Neutrophil (primary cell): ENCODE data around the gene GAB3.

Source experiments
- H3K27ac ChIP-seq: fragments of 200-600 bp; sonication (generic); 2 replicates; pipeline ENCODE4 v1.5.1; 2016; ENCODE audit warnings: mild to moderate bottlenecking, moderate library complexity
- H3K27me3 ChIP-seq: fragments of 200-600 bp; sonication (generic); 2 replicates; pipeline ENCODE4 v1.6.0; 2016; ENCODE audit warnings: mild to moderate bottlenecking
- H3K36me3 ChIP-seq: fragments of 200-600 bp; sonication (generic); 2 replicates; pipeline ENCODE4 v1.5.1; 2017
- H3K4me1 ChIP-seq, 2 experiments: fragments of 200-600 bp in 1 of 2; sonication (generic) in 1 of 2; 1 replicate in 1 of 2; 2 replicates in 1 of 2; pipeline versions ENCODE4 v1.5.1 to v1.6.1; 2013 to 2016; ENCODE audit warnings: low read depth in 1 of 2, low read length in 1 of 2, mild to moderate bottlenecking in 1 of 2, moderate library complexity in 1 of 2; ENCODE audit not compliant: control insufficient read depth in 1 of 2, insufficient read depth in 1 of 2
- H3K4me3 ChIP-seq, 2 experiments: fragments of 200-600 bp in 1 of 2; sonication (generic) in 1 of 2; 1 replicate in 1 of 2; 2 replicates in 1 of 2; pipeline ENCODE4 v1.5.1; 2013 to 2016; ENCODE audit warnings: low read depth in 1 of 2, low read length in 1 of 2, mild to moderate bottlenecking in 1 of 2, moderate library complexity in 1 of 2
- H3K9me3 ChIP-seq: fragments of 200-600 bp; sonication (generic); 2 replicates; pipeline ENCODE4 v1.5.1; 2016
- TF ChIP-seq, protein P1 (sequence below): fragments of 200-600 bp; sonication (generic); IDR thresholded peaks from 2 replicates; pipeline ENCODE4 v1.5.1; 2016; ENCODE audit warnings: antibody characterized with exemption

Gene GAB3, protein sequence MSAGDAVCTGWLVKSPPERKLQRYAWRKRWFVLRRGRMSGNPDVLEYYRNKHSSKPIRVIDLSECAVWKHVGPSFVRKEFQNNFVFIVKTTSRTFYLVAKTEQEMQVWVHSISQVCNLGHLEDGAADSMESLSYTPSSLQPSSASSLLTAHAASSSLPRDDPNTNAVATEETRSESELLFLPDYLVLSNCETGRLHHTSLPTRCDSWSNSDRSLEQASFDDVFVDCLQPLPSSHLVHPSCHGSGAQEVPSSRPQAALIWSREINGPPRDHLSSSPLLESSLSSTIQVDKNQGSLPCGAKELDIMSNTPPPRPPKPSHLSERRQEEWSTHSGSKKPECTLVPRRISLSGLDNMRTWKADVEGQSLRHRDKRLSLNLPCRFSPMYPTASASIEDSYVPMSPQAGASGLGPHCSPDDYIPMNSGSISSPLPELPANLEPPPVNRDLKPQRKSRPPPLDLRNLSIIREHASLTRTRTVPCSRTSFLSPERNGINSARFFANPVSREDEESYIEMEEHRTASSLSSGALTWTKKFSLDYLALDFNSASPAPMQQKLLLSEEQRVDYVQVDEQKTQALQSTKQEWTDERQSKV

DNA sequence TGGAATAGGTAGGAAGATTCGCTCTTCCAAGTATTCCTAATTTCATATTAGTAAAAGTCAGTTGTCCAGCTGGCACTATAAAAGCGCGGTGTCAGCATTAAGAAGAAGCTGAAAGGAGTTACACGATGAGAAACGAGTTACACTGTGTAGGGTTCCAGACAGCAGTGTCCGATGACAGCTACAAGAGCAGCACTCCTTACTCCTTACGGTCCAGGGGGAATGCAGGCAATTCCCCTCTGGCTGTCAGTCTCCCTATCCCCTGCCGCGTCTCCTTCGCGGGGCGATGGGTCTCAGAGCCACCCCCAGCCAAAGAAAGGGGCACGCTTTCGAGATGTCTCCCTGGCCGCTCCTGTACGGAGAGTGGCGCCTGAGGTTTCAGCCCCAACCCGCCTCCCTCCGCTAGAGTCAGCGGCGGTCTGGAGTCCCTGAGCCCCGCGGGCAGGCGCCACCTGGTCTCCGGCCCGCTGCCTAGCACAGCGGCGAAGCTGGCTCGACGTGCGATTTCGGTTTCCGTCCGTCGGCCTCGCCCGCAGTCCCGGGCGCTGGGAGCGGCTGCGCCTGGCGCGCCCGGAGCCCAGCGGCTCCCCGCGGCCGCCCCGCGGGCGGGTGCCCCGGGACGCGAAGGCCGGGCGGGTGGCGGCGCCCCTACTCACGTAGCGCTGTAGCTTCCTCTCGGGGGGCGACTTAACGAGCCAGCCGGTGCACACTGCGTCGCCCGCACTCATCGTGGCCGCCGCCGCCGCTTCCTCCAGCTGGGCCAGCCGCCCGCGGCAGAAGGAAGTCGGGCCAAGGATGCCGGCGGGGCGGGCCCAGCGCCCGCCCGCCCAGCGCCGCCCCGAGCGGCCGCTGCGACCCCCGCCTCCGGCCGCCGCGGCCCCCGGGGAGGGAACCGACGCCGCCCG is at the start of gene GAB3:
GAB3 (minus strand) TSS at position 777 of the 902 bp plus-strand sequence; CDS start at position 725, 52 bp downstream.
- TF ChIP-seq, protein P1, sequence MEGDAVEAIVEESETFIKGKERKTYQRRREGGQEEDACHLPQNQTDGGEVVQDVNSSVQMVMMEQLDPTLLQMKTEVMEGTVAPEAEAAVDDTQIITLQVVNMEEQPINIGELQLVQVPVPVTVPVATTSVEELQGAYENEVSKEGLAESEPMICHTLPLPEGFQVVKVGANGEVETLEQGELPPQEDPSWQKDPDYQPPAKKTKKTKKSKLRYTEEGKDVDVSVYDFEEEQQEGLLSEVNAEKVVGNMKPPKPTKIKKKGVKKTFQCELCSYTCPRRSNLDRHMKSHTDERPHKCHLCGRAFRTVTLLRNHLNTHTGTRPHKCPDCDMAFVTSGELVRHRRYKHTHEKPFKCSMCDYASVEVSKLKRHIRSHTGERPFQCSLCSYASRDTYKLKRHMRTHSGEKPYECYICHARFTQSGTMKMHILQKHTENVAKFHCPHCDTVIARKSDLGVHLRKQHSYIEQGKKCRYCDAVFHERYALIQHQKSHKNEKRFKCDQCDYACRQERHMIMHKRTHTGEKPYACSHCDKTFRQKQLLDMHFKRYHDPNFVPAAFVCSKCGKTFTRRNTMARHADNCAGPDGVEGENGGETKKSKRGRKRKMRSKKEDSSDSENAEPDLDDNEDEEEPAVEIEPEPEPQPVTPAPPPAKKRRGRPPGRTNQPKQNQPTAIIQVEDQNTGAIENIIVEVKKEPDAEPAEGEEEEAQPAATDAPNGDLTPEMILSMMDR, result no peak
- peak within 1 kb of the TSS; percentile 88 for H3K27ac ChIP-seq

DNA sequence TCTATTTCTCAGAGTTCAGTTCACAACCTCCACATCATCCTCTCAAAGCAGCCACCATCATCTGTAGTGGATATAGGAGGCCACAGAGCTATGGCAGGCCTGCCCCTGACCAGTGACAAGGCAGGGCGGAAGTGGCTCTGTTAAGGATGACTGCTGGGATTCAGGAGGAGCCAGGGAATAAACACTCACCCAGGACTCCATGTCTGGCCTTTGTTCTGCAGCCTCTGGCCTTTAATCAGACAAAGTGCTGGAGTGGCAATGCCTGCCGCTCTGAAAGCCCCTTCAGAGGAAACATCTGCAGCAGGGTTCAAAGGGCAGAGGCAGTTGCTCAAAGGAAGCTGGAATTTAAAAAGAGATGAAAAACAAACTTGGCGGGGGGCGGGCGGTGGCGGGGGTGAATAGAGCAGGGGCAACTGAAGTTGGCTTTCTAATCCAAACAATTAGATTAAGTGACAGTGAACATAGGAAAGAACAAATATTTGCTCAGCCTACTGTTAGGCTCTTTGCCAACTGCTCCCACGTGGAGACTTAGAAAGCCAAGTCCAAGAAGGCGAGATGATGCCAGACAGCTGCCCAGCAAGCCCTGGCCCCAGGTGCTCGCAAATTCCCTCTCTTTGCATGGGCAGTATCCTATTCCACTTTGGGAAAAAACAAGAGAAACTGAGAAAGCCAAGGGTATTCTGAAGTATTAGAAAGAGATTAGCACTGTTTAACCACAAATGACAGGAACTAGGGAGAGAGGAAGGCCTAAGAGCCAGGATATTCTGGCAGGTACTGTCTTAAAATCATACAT is 48.9 kb upstream of the GAB3 start:
- Histone ChIP-seq H3K27ac (peak overlapping the region; percentile 97), H3K4me3 (peak overlapping the region; percentile 48 to 50), H3K9me3 (no peaks in the 10 kb centered on the region), H3K36me3 (no peaks in the 10 kb centered on the region), H3K27me3 (no peaks in the 10 kb centered on the region), H3K4me1 (peaks cover 73 to 89% of the 10 kb centered on the region in 2 experiments)
- TF ChIP-seq, protein P1, result no peak

More for the DNA sequence above, at the start of gene GAB3:
- Histone ChIP-seq H3K9me3 (no peaks in the 10 kb centered on the region), H3K27me3 (no peaks in the 10 kb centered on the region), H3K4me1 (peaks cover 25 to 32% of the 10 kb centered on the region in 2 experiments), H3K36me3 (no peaks in the 10 kb centered on the region), H3K4me3 (peak within 1 kb of the TSS; percentile 64 to 67)

DNA sequence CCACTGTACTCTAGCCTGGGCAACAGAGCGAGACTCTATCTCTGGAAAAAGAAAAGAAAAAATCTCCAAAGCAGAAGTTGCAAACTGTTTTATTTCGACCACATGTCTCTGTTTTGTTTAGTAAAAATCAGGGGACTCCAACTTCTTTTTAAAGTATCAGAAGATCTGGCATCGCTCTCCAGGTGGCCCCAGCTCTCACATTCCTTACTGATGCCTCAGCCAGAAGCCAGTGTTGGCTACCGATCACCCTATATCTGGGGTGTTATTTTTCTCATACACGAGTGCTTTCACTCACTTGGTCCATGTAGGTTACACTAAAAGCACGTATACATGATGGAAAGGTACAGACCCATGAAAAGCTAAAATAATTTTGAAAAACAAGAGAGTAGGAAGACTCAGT is 46.1 kb upstream of the GAB3 start:
- Histone ChIP-seq H3K4me3 (no peak overlapping the region), H3K27me3 (no peaks in the 10 kb centered on the region), H3K27ac (peak overlapping the region; percentile 97), H3K9me3 (no peaks in the 10 kb centered on the region), H3K36me3 (no peaks in the 10 kb centered on the region), H3K4me1 (peaks cover 60 to 72% of the 10 kb centered on the region in 2 experiments)
- TF ChIP-seq, protein P1, result no peak

DNA sequence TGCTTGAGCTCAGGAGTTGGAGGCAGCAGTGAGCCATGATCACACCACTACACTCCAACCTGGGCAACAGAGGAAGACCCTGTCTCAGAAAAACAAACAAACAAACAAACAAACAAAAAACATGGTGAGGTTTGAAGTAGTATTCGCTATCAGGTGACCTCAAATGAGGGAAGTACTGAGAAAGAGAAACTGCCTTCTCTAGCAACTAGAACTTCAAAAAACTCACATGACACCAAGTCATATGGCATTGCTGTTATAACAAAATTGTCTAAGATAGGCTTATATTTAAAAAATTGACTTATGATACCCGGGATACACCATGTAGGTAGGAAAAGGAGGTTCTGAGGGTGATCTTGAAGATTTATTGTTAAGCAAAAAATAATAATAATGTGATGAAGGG is 44.1 kb upstream of the GAB3 start:
- Histone ChIP-seq H3K4me1 (peaks cover 42 to 52% of the 10 kb centered on the region in 2 experiments), H3K27me3 (no peaks in the 10 kb centered on the region), H3K36me3 (no peaks in the 10 kb centered on the region), H3K27ac (peak overlapping the region; percentile 92), H3K9me3 (no peaks in the 10 kb centered on the region), H3K4me3 (no peak overlapping the region)
- TF ChIP-seq, protein P1, result no peak
